Measurements from ENCODE around the gene SPATS2.

- TF ChIP-seq SUZ12 (IDR thresholded peaks at IDR 0.05; ENCODE audit: extremely low read depth, insufficient read depth, insufficient read length) (no peak), ZNF274 (IDR thresholded peaks at IDR 0.05; ENCODE audit: low read depth, low read length) (no peak)
These were observed 97.9 kb downstream of the SPATS2 start for GRCh38 chr12:49465132-49465531.
